ENCODE measurements around the gene CELF6.
A peak's percentile ranks its signal among the peaks of the same experiment; 100 is the strongest.
"Not testable (repeated sequence)": the region's sequence is repeated elsewhere in the genome, so short reads cannot be mapped to it uniquely, and the experiment has no call there.

CELF6 gene

DNA sequence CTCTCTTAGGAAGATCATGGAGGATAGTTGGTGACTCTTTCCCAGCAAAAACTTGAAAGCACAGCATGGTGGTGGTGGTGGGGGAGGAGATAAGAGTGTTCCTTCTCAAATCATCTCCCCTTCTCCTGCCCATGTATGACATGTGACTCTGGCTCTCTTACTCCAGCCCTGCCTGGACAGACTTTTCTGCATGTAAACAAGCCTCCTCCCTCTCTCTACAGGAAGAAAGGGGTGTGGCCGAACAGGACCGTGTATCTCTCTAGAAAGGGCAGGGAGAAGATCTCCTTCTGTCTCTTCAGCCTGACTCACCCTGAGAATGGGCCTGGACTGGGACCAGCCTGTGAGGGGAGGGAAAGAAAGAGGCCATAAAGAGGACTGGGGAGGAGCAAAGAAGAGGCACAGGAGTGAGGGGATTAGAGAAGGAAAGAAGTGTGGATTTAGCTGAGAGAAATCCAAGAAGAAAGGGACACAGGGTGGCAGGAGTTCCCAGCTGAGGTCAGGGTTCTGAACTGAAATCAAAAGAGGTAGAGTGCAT is 1.5 kb downstream of the CELF6 start:
- DNase-seq = no peak

GRCh38 chr15:72315706-72316370 is 4.1 kb downstream of the CELF6 start:
- DNase-seq = no peak

DNA sequence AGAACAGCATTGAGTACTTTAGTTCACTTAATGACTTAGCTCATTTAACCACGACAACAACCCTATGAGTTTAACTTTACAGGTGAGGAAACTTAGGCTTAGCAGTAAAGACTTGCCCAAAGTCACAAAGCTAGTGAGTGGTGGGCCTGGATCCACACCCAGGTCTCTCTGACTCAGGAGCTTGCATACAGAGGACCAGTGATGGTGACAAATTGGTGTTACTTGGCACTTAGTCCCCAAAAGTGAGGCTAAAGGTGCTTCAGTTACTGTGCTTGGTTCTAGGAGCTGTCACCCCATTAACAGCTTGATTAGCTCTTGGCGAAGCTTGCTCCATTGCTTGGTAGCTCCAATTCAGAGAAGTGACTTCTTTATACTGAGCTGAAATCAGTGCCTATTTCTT is 6.1 kb downstream of the CELF6 start:
- DNase-seq = no peak

- peak in 3 of 51 donors; percentile 14 to 33 (median 24) for DNase-seq
These were observed 6.5 kb downstream of the CELF6 start for GRCh38 chr15:72313448-72313840.

- DNase-seq = peak in 36 of 51 donors; percentile 3 to 75 (median 39)
These were observed 7.1 kb downstream of the CELF6 start for GRCh38 chr15:72312605-72313447.

DNA sequence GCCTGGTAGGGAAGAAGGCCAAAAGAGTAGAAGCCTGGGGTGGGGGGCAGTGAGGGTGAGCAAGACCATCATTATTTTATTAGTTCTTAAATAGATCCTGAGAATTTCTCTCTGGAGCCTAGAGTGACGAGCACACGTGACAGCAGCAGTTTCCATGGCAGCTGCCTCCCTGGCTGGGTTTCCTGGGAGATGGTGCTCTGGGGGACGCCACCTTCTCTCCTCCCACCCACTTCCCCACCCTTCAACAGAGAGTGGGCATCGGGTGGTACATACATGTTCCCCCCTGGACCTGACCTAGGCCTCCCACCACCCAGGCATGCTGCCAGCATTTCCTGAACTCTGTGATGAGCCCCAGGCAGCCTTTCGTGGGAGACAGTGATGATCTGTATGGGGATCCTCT is 12.9 kb downstream of the CELF6 start:
- DNase-seq = peak in 7 of 51 donors; percentile 13 to 73 (median 19)

GRCh38 chr15:72306211-72306785 is 13.7 kb downstream of the CELF6 start:
- peak in 34 of 51 donors; percentile 6 to 73 (median 45) for DNase-seq

GRCh38 chr15:72304596-72304995 is 15.4 kb downstream of the CELF6 start:
- DNase-seq = no peak

- no peak for DNase-seq
These were observed 17.0 kb downstream of the CELF6 start for GRCh38 chr15:72302955-72303354.

DNA sequence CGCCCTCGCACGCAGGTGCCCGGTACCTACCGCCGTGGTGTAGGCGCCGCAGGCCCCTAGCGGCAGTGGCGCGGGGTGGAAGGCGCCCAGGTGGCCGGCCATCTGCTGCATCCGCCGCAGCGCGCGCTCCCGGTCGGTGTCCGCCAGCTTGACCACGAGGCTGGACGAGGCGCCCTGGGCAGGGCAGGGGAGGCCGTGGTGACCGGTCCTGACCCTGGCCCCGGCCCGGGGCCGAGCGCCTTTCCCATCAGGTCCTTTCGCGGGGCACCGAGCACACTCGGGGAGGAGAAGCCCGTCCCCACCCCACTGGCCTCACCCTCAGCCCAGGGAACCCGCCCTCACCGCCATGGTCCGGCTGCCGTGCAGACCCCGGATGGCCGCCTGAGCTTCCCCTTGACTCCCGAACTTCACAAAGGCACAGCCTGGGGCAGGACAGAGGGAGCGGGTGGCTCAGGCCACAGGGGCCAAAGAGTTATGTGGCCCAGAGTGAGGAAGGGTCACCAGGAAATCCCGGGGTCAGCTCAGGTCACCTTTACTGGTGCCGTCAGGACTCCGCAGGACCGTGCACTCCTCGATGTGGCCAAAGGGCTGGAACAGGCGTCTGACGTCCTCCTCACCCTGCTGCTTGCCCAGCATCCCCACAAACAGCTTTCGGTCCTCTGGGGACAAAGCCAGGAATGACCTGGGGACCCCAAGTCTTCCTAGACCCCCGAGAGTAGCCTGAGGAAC is 30.2 kb downstream of the CELF6 start:
- DNase-seq = no peak

- no peak for DNase-seq
These were observed 31.0 kb downstream of the CELF6 start for GRCh38 chr15:72288796-72289596.

DNA sequence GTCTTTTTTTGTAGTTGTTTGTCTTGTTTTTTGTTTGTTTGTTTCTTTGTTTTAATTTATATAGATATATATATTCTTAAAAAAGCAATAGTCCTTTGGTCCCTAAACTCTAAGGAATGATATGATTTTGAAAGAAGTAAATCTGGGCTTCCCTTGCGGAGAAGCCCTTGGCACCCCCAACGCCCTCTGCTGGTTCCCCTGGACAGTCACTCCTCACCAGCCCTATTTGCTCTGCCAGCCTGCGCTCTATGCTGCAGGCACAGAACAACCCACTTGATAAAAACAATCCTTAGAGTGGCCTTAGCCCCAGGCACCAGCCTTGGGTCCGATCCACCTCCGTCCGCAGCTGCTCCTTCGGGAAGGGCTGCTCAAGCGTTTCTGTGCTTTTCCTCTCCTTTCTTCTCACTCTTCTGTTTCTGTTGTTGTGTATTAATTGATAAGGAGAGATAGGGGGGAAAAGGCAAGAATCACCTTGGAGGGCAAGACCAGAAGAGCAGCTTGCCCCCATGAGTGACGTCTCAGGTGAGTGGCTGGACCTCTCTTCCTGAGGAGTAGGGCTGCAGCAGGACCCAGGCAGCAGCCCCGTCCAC is 33.9 kb downstream of the CELF6 start:
- DNase-seq = peak in 3 of 51 donors; percentile 2 to 6 (median 4)

DNA sequence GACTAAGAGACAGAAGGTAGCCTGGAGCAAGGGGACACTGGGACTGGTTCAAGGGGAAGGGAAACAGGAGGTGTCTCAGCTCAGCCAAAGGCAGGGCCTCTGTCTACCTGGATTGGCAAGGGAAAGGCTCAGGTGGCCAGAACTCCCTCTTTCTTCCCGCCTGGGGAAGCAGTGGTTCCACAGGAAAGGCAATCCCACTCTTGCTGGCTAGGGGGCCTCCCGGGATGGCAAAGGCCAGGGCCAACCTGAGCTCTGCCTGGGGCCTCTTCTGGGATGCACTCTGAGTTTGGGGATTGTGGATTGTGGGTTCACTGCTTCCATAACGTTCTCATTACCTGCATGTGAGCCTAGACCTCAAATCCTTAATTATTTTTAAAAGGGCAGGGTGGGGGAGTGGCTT is 34.6 kb downstream of the CELF6 start:
- DNase-seq = no peak

GRCh38 chr15:72284781-72285180 is 35.2 kb downstream of the CELF6 start:
- DNase-seq = no peak

DNA sequence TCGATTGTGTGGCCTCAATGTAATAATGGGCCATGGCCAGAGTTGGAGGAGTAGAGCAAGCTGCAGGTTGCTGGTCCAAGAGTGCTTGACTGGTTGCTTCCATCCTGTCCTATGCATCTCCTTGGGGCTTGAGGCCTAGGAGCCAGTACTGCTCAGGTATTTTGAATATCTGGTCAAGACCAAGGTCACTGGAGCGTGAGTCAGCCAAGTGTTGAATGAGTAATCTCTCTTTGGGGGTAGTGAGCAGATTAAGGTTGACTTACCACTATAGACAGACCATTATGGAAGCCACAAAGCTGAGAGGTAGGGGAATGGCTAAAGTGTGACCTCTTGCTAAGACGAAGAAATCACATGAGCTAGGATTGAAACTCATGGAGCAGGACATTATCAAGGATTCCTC is 38.2 kb downstream of the CELF6 start:
- DNase-seq = no peak

DNA sequence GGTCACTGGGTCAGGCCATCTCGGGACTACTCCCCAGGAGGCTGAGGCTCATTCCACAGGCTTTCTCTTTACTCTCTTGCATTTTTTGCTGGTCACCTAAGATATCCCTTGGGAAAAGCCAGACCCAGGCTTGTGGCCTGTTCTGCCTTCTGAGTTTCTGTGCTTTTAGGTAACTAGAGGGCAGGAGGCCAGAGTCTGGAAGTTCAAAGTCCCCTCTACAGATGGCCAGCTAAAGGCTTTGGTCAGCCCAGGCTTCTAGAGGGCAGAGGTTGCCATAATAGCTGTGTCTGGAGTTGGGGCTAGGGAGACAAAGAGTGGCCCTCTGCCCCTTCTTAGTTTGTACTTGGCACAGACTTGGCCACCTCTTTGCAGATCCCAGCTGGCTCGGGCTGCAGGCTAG is 39.2 kb downstream of the CELF6 start:
- no peak for DNase-seq

GRCh38 chr15:72278737-72279136 is 41.2 kb downstream of the CELF6 start:
- DNase-seq = no peak

- DNase-seq = no peak
These were observed 43.6 kb downstream of the CELF6 start for GRCh38 chr15:72276326-72276700.

GRCh38 chr15:72275635-72276325 is 44.2 kb downstream of the CELF6 start:
- DNase-seq = not testable (repeated sequence)

DNA sequence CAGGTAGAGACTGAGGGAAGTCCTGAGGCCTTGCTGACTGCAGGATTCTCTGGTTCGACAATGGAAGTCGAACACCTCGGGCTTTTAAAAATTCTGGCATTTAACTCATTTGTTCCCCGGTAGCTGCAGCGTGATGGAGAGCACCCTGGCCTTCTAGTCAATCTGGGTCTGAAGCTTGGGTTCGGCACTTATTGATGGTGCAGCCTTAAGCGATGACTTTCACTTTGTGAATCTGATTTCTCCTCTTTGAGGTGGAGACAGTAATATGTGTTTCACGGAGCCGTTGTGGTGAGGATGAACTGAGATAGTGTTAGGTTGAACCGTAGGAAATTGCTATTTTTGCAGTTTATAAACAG is 47.0 kb downstream of the CELF6 start:
- DNase-seq = no peak

All from hypothalamus (tissue), 51 donors.